ENCODE data around the gene NCF4. TPM values are rescaled to one million over a fixed set of nuclear protein-coding genes. Genes with fewer than 3 reads are reported as not detected.

NCF4 gene
- total RNA-seq, 6 experiments from 2014 or later, result not detected

DNA sequence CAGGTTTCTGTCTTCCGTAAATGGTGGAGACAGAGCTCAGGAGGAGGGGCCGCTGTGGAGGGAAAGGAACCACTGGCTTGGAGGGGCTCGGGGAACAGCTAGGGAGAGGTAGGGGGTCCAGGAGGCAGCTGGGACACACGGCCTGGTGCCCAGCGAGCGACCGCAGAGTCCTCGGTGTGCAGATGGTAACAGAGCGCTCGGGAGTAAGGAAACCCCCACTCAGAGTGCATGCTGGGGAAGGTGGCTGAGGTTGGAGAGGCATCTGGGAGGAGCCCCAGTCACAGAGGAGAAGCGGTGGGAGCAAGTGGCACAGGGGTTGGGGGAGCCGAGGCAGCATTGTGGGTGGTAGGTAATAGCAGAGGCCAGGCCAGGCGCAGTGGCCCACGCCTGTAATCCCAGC lies 10.8 kb upstream of the NCF4 start:
- H3K27me3 Mint-ChIP-seq (ENCODE audit: insufficient read depth), result peaks cover 42% of the 10 kb centered on the region
- no peak overlapping the region for H3K4me3 Mint-ChIP-seq
- no peaks in the 10 kb centered on the region for H3K9me3 Mint-ChIP-seq
- TF ChIP-seq, protein P1, sequence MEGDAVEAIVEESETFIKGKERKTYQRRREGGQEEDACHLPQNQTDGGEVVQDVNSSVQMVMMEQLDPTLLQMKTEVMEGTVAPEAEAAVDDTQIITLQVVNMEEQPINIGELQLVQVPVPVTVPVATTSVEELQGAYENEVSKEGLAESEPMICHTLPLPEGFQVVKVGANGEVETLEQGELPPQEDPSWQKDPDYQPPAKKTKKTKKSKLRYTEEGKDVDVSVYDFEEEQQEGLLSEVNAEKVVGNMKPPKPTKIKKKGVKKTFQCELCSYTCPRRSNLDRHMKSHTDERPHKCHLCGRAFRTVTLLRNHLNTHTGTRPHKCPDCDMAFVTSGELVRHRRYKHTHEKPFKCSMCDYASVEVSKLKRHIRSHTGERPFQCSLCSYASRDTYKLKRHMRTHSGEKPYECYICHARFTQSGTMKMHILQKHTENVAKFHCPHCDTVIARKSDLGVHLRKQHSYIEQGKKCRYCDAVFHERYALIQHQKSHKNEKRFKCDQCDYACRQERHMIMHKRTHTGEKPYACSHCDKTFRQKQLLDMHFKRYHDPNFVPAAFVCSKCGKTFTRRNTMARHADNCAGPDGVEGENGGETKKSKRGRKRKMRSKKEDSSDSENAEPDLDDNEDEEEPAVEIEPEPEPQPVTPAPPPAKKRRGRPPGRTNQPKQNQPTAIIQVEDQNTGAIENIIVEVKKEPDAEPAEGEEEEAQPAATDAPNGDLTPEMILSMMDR (IDR thresholded peaks at IDR 0.05), result no peak
- no peak for DNase-seq
- no peaks in the 10 kb centered on the region for H3K4me1 Mint-ChIP-seq (ENCODE audit: low read depth)
- H3K27ac Mint-ChIP-seq, result no peak overlapping the region
- H3K36me3 Mint-ChIP-seq (ENCODE audit: low read depth), result no peaks in the 10 kb centered on the region

DNA sequence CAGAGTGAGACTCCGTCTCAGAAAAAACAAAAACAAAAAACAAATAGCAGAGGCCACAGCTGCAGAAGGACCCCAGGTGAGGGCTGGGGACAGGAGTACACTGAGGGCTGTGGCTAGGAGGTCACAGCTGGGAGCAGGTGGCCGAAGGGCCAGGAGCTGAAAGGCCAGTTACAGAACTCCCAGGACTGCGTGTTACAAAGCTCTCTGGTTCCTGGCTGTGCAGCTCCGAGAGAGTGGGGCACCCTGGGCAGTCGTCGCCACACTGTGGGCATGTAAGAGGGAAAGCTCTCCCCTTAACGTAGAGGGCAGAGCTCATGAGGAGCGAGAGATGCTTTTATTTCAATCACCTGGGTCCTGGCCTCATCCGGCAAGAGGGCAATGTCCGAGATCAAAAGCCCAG lies 10.1 kb upstream of the NCF4 start:
- TF ChIP-seq, protein P1 (IDR thresholded peaks at IDR 0.05), result no peak
- no peak overlapping the region for H3K4me3 Mint-ChIP-seq
- H3K4me1 Mint-ChIP-seq (ENCODE audit: low read depth), result no peaks in the 10 kb centered on the region
- H3K27me3 Mint-ChIP-seq (ENCODE audit: insufficient read depth), result peaks cover 41% of the 10 kb centered on the region
- H3K27ac Mint-ChIP-seq, result no peak overlapping the region
- no peak for DNase-seq
- H3K36me3 Mint-ChIP-seq (ENCODE audit: low read depth), result no peaks in the 10 kb centered on the region
- H3K9me3 Mint-ChIP-seq, result no peaks in the 10 kb centered on the region

DNA sequence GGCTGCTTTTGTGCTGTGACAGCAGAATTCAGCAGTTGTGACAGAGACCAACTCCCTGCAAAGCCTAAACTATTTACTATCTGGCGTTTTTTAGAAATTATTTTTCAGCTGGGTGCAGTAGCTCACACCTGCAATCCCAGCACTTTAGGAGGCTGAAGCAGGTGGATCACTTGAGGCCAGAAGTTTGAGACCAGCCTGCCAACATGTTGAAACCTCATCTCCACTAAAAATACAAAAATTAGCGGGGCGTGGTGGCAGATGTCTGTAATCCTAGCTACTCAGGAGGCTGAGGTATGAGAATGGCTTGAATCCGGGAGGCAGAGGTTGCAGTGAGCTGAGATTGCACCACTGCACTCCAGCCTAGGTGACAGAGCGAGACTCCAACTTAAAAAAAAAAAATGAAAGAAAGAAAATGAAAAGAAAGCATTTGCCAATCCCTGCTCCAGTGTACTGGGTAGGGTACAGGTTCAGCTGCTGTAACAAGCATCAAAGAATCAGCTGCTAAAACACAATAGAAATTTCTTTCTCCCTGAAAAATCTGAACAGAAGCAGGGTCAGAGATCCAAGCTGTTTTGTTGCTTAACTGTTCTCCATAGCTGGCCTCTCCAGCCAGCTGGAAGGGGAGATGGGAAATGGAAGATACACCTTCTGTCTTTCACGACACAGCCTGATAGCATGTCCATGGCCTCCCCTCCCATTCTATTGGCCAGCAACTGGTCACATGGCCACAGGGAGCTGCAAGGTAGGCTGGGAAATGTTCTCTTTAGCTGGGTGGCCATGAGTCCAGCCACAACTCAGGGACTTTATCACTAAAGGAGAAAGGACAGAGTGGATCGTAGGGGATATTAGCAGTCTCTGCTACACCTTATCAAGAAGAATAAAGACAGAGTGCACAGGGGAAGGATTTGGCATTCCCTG lies 8.5 kb upstream of the NCF4 start:
- H3K9me3 Mint-ChIP-seq, result no peaks in the 10 kb centered on the region
- H3K36me3 Mint-ChIP-seq (ENCODE audit: low read depth), result no peaks in the 10 kb centered on the region
- no peak for DNase-seq
- TF ChIP-seq, protein P1 (IDR thresholded peaks at IDR 0.05), result no peak
- H3K4me3 Mint-ChIP-seq, result no peak overlapping the region; the same call in 1 of the 2 replicates
- H3K27ac Mint-ChIP-seq, result no peak overlapping the region
- H3K4me1 Mint-ChIP-seq (ENCODE audit: low read depth), result peaks cover 8% of the 10 kb centered on the region
- peaks cover 27% of the 10 kb centered on the region for H3K27me3 Mint-ChIP-seq (ENCODE audit: insufficient read depth)

DNA sequence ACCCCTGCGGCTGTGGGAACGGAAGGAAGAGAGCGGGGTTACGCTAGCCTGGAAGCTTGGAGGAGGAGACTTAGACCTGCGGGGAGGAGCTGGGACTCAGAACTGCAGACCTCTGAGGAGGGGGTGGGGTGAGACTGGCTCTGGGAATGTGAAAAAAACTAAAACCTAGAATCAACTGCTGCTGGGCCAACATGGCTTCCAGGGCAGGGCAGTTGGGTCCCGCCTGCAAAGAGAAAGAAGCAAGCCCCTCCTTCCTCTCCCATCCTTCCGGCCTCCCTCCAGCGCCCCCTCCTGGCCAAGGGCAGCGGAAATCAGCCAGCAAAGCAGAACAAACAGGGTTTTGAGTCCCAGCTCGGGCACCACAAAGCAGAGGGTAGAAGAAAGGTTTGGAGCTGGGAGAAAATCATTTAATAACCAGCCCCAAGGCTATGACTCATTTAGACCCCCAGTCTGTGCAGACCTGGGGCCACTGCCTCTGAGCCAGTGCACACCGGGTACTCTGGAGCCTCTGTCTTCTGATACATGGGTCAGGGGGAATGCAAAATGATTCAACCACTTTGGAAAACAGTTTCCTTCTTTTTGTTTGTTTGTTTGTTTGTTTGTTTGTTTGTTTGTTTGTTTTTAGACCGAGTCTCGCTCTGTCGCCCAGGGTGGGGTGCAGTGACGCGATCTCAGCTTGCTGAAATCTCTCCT lies 7.3 kb upstream of the NCF4 start:
- H3K36me3 Mint-ChIP-seq (ENCODE audit: low read depth), result no peaks in the 10 kb centered on the region
- DNase-seq, result peak; percentile 52
- no peak overlapping the region for H3K27ac Mint-ChIP-seq
- no peaks in the 10 kb centered on the region for H3K9me3 Mint-ChIP-seq
- H3K4me3 Mint-ChIP-seq, result no peak overlapping the region
- H3K27me3 Mint-ChIP-seq (ENCODE audit: insufficient read depth), result peaks cover 23% of the 10 kb centered on the region
- TF ChIP-seq, protein P1 (IDR thresholded peaks at IDR 0.05), result peak; percentile 83
- peaks cover 8% of the 10 kb centered on the region for H3K4me1 Mint-ChIP-seq (ENCODE audit: low read depth)

DNA sequence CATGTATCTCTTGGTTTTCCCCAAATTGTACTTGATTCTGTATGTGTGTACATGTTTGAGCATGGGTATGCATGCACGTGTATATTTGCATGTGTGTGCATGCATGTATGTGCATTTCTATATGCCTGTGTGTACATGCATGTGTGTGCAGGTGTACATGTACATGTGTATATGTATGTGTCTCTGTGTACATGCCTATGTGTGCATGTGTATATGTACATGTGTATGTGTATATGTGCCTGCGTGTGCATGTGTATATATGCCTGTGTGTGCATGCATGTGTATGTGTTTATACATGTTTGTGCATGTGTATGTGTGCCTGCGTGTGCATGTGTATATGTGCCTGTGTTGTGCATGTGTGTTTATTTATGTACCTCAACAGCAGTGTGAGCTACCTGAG lies 5.3 kb upstream of the NCF4 start:
- TF ChIP-seq, protein P1 (IDR thresholded peaks at IDR 0.05), result no peak
- no peaks in the 10 kb centered on the region for H3K36me3 Mint-ChIP-seq (ENCODE audit: low read depth)
- no peak overlapping the region for H3K27ac Mint-ChIP-seq
- no peak overlapping the region for H3K4me3 Mint-ChIP-seq
- DNase-seq, result no peak
- H3K4me1 Mint-ChIP-seq (ENCODE audit: low read depth), result peaks cover 8% of the 10 kb centered on the region
- no peaks in the 10 kb centered on the region for H3K9me3 Mint-ChIP-seq
- peaks cover 13% of the 10 kb centered on the region for H3K27me3 Mint-ChIP-seq (ENCODE audit: insufficient read depth)

Measured in HFFc6 (cell line).